C4-2B (cell line): ENCODE results near the gene ARAP2.

Experiments
- CTCF ChIP-seq: fragments of 450-650 bp; conservative IDR thresholded peaks from 2 replicates; pipeline ENCODE4 v1.5.1; 2017; ENCODE audit warnings: mild to moderate bottlenecking
- ZFX ChIP-seq: fragments of 450-650 bp; IDR thresholded peaks from 2 replicates; pipeline ENCODE4 v1.6.1; 2017

DNA sequence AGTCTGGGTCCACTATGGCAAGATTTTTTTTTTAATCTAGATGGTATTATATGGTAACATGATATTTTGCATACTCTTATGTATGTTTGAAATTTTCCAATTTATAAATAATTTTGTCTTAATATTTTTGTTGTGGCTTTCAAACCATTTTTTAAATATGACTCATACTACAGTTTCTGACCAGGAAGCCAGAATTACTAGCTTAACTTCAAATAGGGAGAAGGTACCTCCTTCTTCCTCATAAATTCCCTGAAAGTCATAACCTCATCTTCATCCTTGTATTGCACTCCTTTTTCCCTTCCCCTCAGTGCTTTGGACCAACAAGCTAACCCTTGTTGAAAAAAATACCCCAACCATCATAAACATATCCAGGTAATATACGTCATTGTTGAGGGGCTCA is 21.6 kb downstream of the ARAP2 start:
- TF ChIP-seq CTCF (no peak), ZFX (no peak)
